HG02970 (cell line): ENCODE results near the gene RHOC.
"Not testable (repeated sequence)": the region's sequence is repeated elsewhere in the genome, so short reads cannot be mapped to it uniquely, and the experiment has no call there.

ENCODE experiments used
- ATAC-seq: cut with Tn5 transposase; IDR thresholded peaks from one replicate; pipeline ENCODE4 v1.9.1; 2021; ENCODE audit warnings: mild to moderate bottlenecking, moderate library complexity, moderate number of reproducible peaks; ENCODE audit not compliant: unreplicated experiment, low FRiP score

The RHOC gene

GRCh38 chr1:112706505-112707220 lies at the start of gene RHOC:
Gene RHOC, minus strand, starts transcription at chr1:112707127. Its CDS starts 3,328 bp downstream, at chr1:112703799.
- peak; percentile 50 for ATAC-seq

- ATAC-seq: no peak
Observed at GRCh38 chr1:112754116-112754628, 47.2 kb upstream of the RHOC start.

- no peak for ATAC-seq
Observed at GRCh38 chr1:112748396-112748795, 41.5 kb upstream of the RHOC start.

GRCh38 chr1:112744009-112744578 lies 37.2 kb upstream of the RHOC start:
- no peak for ATAC-seq

- ATAC-seq: no peak
Observed at GRCh38 chr1:112743174-112744008, 36.5 kb upstream of the RHOC start.

- ATAC-seq: no peak
Observed at GRCh38 chr1:112737573-112737972, 30.6 kb upstream of the RHOC start.

GRCh38 chr1:112735752-112736151 lies 28.8 kb upstream of the RHOC start:
- no peak for ATAC-seq

- ATAC-seq: no peak
Observed at GRCh38 chr1:112731451-112731850, 24.5 kb upstream of the RHOC start.

- ATAC-seq: no peak
Observed at GRCh38 chr1:112729909-112730308, 23.0 kb upstream of the RHOC start.

GRCh38 chr1:112729011-112729410 lies 22.1 kb upstream of the RHOC start:
- ATAC-seq: not testable (repeated sequence)

GRCh38 chr1:112728306-112728971 lies 21.5 kb upstream of the RHOC start:
- ATAC-seq: not testable (repeated sequence)

- ATAC-seq: no peak
Observed at GRCh38 chr1:112727716-112728115, 20.8 kb upstream of the RHOC start.

- not testable (repeated sequence) for ATAC-seq
Observed at GRCh38 chr1:112724240-112724639, 17.3 kb upstream of the RHOC start.

- no peak for ATAC-seq
Observed at GRCh38 chr1:112723511-112723839, 16.5 kb upstream of the RHOC start.

GRCh38 chr1:112722601-112723510 lies 15.9 kb upstream of the RHOC start:
- no peak for ATAC-seq

- ATAC-seq: no peak
Observed at GRCh38 chr1:112721966-112722524, 15.1 kb upstream of the RHOC start.

- not testable (repeated sequence) for ATAC-seq
Observed at GRCh38 chr1:112721294-112721693, 14.4 kb upstream of the RHOC start.

- no peak for ATAC-seq
Observed at GRCh38 chr1:112720800-112721199, 13.9 kb upstream of the RHOC start.

- ATAC-seq: no peak
Observed at GRCh38 chr1:112719706-112720105, 12.8 kb upstream of the RHOC start.
